Measurements from ENCODE around the gene SAP30BP.

Gene SAP30BP

DNA sequence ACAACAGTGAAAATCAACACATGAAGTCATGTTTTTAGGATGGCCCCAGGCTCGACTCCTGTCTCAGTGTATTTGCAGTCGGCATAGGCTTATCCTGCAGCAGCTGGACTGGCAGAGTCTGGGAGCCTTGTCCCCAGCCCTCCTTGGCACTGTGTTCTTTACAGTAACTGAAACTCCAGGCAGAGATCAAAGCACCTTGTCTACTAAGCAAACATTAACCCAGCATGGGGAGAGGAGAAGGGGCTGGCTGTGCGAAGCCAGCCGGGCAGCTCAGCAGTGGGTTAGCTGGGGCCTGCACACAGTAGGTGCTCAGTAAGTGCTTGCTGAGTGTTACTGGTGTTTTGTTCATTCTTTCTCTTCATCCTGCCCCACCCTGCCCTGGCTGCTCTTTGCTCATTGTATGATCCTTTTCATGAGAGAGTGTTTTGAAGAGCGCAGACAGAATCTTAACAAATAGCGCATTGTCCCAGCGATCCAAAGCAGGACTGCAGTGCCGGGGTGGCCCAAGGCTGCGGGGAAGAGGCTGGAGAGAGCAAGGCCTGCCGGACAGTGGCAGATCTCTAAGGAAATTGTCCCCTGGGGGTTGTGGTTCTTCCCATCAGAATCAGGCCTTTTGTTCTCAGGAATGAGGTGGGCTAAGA, 30.6 kb downstream of the SAP30BP start:
- no peak overlapping the region for H3K27ac ChIP-seq (ENCODE audit: low read depth, low read length)
- H3K9ac ChIP-seq (ENCODE audit: low read length), result no peak overlapping the region
- 0 out of 2 replicates have a peak, but pooled peaks cover 5% of the 10 kb centered on the region for H3K36me3 ChIP-seq (ENCODE audit: low read length)

DNA sequence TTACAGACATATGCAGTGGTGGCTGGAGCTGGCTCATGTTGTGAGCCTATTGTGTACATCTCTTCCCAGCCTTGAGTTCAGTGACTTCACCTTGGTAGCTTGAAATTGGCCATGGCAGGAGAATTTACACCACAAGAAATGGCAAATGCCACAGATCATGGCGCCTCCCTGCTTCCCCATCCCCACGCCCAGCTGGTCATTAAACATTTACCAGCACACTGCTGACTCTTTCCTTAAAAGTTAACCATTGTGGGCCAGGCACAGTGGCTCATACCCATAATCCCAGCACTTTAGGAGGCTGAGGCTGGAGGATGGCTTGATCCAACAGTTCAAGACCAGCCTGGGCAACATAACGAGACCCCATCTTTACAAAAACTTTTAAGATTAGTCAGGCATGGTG, 31.5 kb downstream of the SAP30BP start:
- no peaks in the 10 kb centered on the region for H3F3A ChIP-seq (ENCODE audit: insufficient read depth)
- no peaks in the 10 kb centered on the region for H3K79me2 ChIP-seq (ENCODE audit: insufficient read depth, low read length)
- H3K27ac ChIP-seq (ENCODE audit: low read depth, low read length), result no peak overlapping the region
- H3K9me2 ChIP-seq (replicated peaks; ENCODE audit: insufficient read depth, low read length), result no peaks in the 10 kb centered on the region
- no peak overlapping the region for H3K4me2 ChIP-seq (ENCODE audit: low read depth, low read length, poor library complexity, severe bottlenecking)
- H3K4me3 ChIP-seq (ENCODE audit: insufficient read depth, low read length, poor library complexity, severe bottlenecking), result no peak overlapping the region
- no peaks in the 10 kb centered on the region for H4K20me1 ChIP-seq (ENCODE audit: low read depth, low read length)
- TF ChIP-seq EZH2phosphoT487 (conservative IDR thresholded peaks at IDR 0.05; ENCODE audit: low read length), result no peak
- TF ChIP-seq, protein P1, sequence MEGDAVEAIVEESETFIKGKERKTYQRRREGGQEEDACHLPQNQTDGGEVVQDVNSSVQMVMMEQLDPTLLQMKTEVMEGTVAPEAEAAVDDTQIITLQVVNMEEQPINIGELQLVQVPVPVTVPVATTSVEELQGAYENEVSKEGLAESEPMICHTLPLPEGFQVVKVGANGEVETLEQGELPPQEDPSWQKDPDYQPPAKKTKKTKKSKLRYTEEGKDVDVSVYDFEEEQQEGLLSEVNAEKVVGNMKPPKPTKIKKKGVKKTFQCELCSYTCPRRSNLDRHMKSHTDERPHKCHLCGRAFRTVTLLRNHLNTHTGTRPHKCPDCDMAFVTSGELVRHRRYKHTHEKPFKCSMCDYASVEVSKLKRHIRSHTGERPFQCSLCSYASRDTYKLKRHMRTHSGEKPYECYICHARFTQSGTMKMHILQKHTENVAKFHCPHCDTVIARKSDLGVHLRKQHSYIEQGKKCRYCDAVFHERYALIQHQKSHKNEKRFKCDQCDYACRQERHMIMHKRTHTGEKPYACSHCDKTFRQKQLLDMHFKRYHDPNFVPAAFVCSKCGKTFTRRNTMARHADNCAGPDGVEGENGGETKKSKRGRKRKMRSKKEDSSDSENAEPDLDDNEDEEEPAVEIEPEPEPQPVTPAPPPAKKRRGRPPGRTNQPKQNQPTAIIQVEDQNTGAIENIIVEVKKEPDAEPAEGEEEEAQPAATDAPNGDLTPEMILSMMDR (IDR thresholded peaks at IDR 0.05; ENCODE audit: insufficient read depth, low read length, poor library complexity, severe bottlenecking), result no peak
- H2AFZ ChIP-seq (ENCODE audit: low read depth, low read length, severe bottlenecking), result no peak overlapping the region
- 0 out of 2 replicates have a peak, but pooled peaks cover 5% of the 10 kb centered on the region for H3K36me3 ChIP-seq (ENCODE audit: low read length)
- H3K9ac ChIP-seq (ENCODE audit: low read length), result no peak overlapping the region
- H3K9me3 ChIP-seq (ENCODE audit: insufficient read depth, low read length), result no peaks in the 10 kb centered on the region
- no peaks in the 10 kb centered on the region for H3K27me3 ChIP-seq (ENCODE audit: low read length)

More for the DNA sequence above, 30.6 kb downstream of the SAP30BP start:
- Histone ChIP-seq H3K4me2 (ENCODE audit: low read depth, low read length, poor library complexity, severe bottlenecking) (no peak overlapping the region), H3K4me3 (ENCODE audit: insufficient read depth, low read length, poor library complexity, severe bottlenecking) (no peak overlapping the region), H3F3A (ENCODE audit: insufficient read depth) (no peaks in the 10 kb centered on the region), H3K9me3 (ENCODE audit: insufficient read depth, low read length) (no peaks in the 10 kb centered on the region), H3K9me2 (replicated peaks; ENCODE audit: insufficient read depth, low read length) (no peaks in the 10 kb centered on the region), H4K20me1 (ENCODE audit: low read depth, low read length) (no peaks in the 10 kb centered on the region), H2AFZ (ENCODE audit: low read depth, low read length, severe bottlenecking) (no peak overlapping the region), H3K79me2 (ENCODE audit: insufficient read depth, low read length) (no peaks in the 10 kb centered on the region), H3K27me3 (ENCODE audit: low read length) (no peaks in the 10 kb centered on the region)
- TF ChIP-seq EZH2phosphoT487 (conservative IDR thresholded peaks at IDR 0.05; ENCODE audit: low read length), result no peak
- TF ChIP-seq, protein P1 (IDR thresholded peaks at IDR 0.05; ENCODE audit: insufficient read depth, low read length, poor library complexity, severe bottlenecking), result no peak

DNA sequence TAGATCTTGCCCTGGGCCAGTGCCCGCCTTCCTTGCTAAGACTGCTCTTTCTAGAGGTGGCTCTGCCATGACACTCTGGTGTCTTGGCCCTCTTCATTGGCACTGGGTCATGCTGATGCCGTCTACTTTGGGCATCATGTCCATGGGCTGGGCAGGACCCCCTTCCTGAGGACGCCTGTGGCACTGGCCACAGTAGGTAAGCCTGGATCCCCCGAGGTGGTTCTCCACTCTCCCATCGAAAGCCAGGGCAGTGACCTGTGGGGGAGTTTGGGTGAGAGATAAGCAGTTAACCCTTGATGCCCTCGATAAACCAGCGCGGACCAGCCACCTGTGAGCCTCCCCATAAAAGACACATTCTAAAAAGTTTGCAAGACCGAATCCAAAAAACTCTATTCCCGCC, 34.1 kb downstream of the SAP30BP start:
- Histone ChIP-seq H3K27ac (ENCODE audit: low read depth, low read length) (no peak overlapping the region), H3K4me2 (ENCODE audit: low read depth, low read length, poor library complexity, severe bottlenecking) (no peak overlapping the region)

More for the DNA sequence above, 34.1 kb downstream of the SAP30BP start:
- TF ChIP-seq, protein P1 (IDR thresholded peaks at IDR 0.05; ENCODE audit: insufficient read depth, low read length, poor library complexity, severe bottlenecking), result no peak
- no peak for TF ChIP-seq EZH2phosphoT487 (conservative IDR thresholded peaks at IDR 0.05; ENCODE audit: low read length)
- H3K9ac ChIP-seq (ENCODE audit: low read length), result no peak overlapping the region
- H3K9me3 ChIP-seq (ENCODE audit: insufficient read depth, low read length), result no peaks in the 10 kb centered on the region
- H3K36me3 ChIP-seq (ENCODE audit: low read length), result 0 out of 2 replicates have a peak, but pooled peaks cover 5% of the 10 kb centered on the region
- H3K27me3 ChIP-seq (ENCODE audit: low read length), result no peaks in the 10 kb centered on the region
- no peaks in the 10 kb centered on the region for H3F3A ChIP-seq (ENCODE audit: insufficient read depth)
- no peaks in the 10 kb centered on the region for H3K79me2 ChIP-seq (ENCODE audit: insufficient read depth, low read length)
- H2AFZ ChIP-seq (ENCODE audit: low read depth, low read length, severe bottlenecking), result no peak overlapping the region
- H4K20me1 ChIP-seq (ENCODE audit: low read depth, low read length), result no peaks in the 10 kb centered on the region
- H3K4me3 ChIP-seq (ENCODE audit: insufficient read depth, low read length, poor library complexity, severe bottlenecking), result no peak overlapping the region
- no peaks in the 10 kb centered on the region for H3K9me2 ChIP-seq (replicated peaks; ENCODE audit: insufficient read depth, low read length)

Measured in SU-DHL-6 (cell line).